HG03159 (cell line): ENCODE results near the gene SCRG1.

Source experiments
- ATAC-seq: cut with Tn5 transposase; IDR thresholded peaks from one replicate; pipeline ENCODE4 v1.9.1; 2021; ENCODE audit warnings: mild to moderate bottlenecking, moderate library complexity; ENCODE audit not compliant: unreplicated experiment

Gene SCRG1

GRCh38 chr4:173367285-173367684 is 31.6 kb downstream of the SCRG1 start:
- ATAC-seq = peak; percentile 9

GRCh38 chr4:173365359-173365996 is 33.4 kb downstream of the SCRG1 start:
- ATAC-seq = no peak

- ATAC-seq = no peak
These were observed 36.2 kb downstream of the SCRG1 start for GRCh38 chr4:173362666-173363065.

GRCh38 chr4:173360587-173361221 is 38.2 kb downstream of the SCRG1 start:
- no peak for ATAC-seq

DNA sequence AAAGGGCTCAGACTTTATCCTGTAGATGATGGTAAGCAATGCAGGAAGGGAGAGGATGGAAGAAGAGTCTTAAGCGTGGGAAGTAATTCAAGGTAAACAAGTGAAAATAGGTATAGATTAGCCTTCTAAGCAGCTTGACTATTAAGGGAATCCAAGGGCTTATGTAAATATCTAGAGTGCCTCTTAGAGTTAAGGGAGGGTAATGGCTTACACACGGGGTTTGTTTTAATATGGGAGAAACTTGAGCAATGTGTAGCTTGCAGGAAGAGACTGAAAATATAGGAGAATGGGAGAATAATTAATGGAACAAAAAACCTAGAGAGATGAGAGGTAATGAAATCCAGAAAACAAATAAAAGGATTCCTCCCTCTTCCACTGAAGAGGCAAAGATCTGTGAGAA is 41.0 kb downstream of the SCRG1 start:
- ATAC-seq = no peak

DNA sequence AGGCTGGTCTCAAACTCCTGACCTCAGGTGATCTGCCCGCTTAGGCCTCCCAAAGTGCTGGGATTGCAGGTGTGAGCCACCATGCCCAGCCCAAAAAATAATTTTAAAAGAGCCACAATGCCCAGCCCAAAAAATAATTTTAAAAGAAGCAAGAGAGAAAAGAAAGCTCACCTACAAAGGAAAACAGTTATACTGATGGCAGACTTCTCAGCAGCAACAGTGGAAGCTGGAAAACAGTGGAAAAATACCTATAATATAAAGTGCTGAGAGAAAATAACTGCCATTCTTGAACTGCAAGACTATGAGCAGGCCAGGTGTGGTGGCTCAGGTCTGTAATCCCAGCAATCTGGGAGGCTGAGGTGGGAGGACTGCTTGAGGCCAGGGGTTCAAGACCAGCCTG is 51.4 kb downstream of the SCRG1 start:
- no peak for ATAC-seq

DNA sequence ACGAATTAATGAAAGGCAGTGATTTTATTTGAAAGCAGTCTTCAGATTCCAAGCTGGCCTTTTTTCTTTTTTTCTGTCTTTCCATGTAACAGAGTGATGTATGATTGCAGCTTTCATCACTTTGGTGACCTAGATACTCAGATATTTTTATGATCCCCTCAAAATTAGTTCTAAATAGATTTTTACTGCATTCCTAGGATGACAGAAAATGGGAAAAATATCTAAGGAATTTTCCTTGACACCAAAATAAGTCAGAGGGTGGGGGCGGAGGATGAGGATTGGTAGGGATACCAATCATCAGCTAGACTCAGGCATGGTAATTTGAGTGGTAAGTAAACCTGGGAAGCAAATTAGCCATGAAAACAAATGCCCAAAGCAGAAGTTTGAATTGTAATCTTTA is 52.8 kb downstream of the SCRG1 start:
- no peak for ATAC-seq

- peak; percentile 73 for ATAC-seq
These were observed 53.3 kb downstream of the SCRG1 start for GRCh38 chr4:173345648-173346047.

DNA sequence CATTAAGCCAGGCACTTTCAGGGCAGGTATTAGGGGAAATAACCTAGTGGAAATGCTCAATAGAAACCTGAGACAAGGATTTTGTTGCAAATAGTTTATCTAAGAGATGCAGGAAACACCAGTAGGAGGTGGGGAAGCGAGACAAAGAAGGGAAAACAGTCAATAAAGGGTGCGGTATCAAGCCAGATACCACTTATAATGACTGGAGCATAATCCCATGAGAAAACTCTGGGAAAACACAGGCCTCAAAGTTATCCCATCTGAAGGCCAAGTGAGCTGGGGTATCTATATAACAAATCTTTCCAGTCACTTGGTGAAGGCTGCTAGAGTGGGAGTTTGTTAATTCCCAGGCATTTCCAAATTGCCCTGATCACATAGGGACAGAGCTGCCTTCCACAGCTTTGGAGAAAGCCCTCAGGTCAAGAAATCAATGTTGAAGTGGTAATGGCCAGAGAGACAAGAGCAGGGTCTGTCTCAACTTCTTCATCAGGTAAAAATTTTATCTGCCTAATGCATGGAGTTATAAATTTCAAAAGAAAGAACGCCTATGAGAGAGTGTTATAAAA is 55.0 kb downstream of the SCRG1 start:
- ATAC-seq = no peak

DNA sequence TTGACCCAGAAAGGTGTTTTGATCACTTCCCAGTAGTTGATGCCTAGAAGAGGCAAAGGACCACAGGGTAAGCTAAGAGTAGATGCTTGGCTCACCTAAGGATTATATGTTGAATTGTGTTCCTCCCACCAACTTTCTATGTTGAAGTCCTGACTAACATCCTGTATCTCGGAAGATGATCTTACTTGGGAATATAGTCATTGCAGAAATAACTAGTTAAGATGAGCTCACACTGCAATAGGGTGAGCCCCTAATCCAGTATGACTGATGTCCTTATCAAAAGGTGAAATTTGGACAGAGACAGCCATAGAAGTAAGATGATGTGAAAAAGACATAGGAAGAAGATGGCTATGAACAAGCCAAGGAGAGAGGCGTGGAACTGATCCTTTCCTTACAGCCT is 61.5 kb downstream of the SCRG1 start:
- ATAC-seq = no peak

GRCh38 chr4:173334891-173335752 is 63.8 kb downstream of the SCRG1 start:
- peak; percentile 11 for ATAC-seq
